Measurements from ENCODE around the gene CYFIP1.

Gene CYFIP1

GRCh38 chr15:22891426-22892210, 88.5 kb downstream of the CYFIP1 start:
- no peak for DNase-seq (ENCODE audit: low read depth in 1 of 2, low spot score in 1 of 2)

- no peak for DNase-seq (ENCODE audit: low read depth in 1 of 2, low spot score in 1 of 2)
Observed at GRCh38 chr15:22890296-22890695, 89.9 kb downstream of the CYFIP1 start.

- DNase-seq (ENCODE audit: low read depth in 1 of 2, low spot score in 1 of 2), result no peak
Observed at GRCh38 chr15:22889146-22889818, 90.9 kb downstream of the CYFIP1 start.

GRCh38 chr15:22888120-22888859, 91.9 kb downstream of the CYFIP1 start:
- no peak for DNase-seq (ENCODE audit: low read depth in 1 of 2, low spot score in 1 of 2)

- no peak for DNase-seq (ENCODE audit: low read depth in 1 of 2, low spot score in 1 of 2)
Observed at GRCh38 chr15:22887157-22887951, 92.8 kb downstream of the CYFIP1 start.

GRCh38 chr15:22885120-22885519, 95.0 kb downstream of the CYFIP1 start:
- no peak for DNase-seq (ENCODE audit: low read depth in 1 of 2, low spot score in 1 of 2)

GRCh38 chr15:22884344-22884743, 95.8 kb downstream of the CYFIP1 start:
- no peak for DNase-seq (ENCODE audit: low read depth in 1 of 2, low spot score in 1 of 2)

GRCh38 chr15:22883196-22883595, 97.0 kb downstream of the CYFIP1 start:
- DNase-seq (ENCODE audit: low read depth in 1 of 2, low spot score in 1 of 2), result no peak

GRCh38 chr15:22881739-22882440, 98.3 kb downstream of the CYFIP1 start:
- no peak for DNase-seq (ENCODE audit: low read depth in 1 of 2, low spot score in 1 of 2)

GRCh38 chr15:22880981-22881738, 99.0 kb downstream of the CYFIP1 start:
- no peak for DNase-seq (ENCODE audit: low read depth in 1 of 2, low spot score in 1 of 2)

GRCh38 chr15:22880068-22880980, 99.8 kb downstream of the CYFIP1 start:
- DNase-seq (ENCODE audit: low read depth in 1 of 2, low spot score in 1 of 2), result no peak

- no peak for DNase-seq (ENCODE audit: low read depth in 1 of 2, low spot score in 1 of 2)
Observed at GRCh38 chr15:22878103-22878502, 102.1 kb downstream of the CYFIP1 start.

- DNase-seq (ENCODE audit: low read depth in 1 of 2, low spot score in 1 of 2), result no peak
Observed at GRCh38 chr15:22877607-22878006, 102.6 kb downstream of the CYFIP1 start.

GRCh38 chr15:22877117-22877516, 103.1 kb downstream of the CYFIP1 start:
- DNase-seq (ENCODE audit: low read depth in 1 of 2, low spot score in 1 of 2), result no peak

GRCh38 chr15:22874966-22875365, 105.2 kb downstream of the CYFIP1 start:
- no peak for DNase-seq (ENCODE audit: low read depth in 1 of 2, low spot score in 1 of 2)

GRCh38 chr15:22874256-22874655, 105.9 kb downstream of the CYFIP1 start:
- DNase-seq (ENCODE audit: low read depth in 1 of 2, low spot score in 1 of 2), result no peak

- DNase-seq (ENCODE audit: low read depth in 1 of 2, low spot score in 1 of 2), result no peak
Observed at GRCh38 chr15:22873841-22874240, 106.3 kb downstream of the CYFIP1 start.

- no peak for DNase-seq (ENCODE audit: low read depth in 1 of 2, low spot score in 1 of 2)
Observed at GRCh38 chr15:22872936-22873701, 107.0 kb downstream of the CYFIP1 start.

Measured in activated CD4-positive, alpha-beta T cell treated with anti-CD3 and anti-CD28 coated beads, Interleukin-2, amount 50 U/mL, for 24 hours (primary cell).